ENCODE data around the gene ZHX3. TPM values are rescaled to one million over a fixed set of nuclear protein-coding genes. Genes with fewer than 3 reads are reported as not detected.

ZHX3 gene
- total and polyA plus RNA-seq, 9 of the 15 experiments (the other 6 are each of a cell fraction or from before 2014, with no cell fraction given), result 0.80 to 14.6 (median 4.9) TPM

DNA sequence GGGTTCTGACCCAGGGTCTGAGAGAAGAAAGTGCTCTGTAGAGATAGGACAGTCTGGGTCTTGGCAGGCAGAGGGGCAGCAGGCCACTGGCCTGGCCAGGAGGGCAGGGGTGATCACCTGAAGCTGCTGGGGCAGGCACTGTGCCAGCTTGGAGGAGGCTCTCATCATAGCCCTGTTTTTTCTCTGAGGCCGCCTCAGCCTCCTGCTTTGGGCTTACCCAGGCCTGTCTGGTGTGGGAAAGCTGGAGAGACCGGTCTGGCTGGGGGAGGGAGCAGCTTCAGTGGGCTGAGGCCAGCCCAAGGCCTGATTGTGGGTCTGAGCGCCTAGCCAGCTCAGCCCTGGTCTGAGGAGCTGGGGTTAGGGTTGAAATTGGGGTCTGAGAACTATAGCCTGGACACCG lies 26.9 kb upstream of the ZHX3 start:
- H3K27ac ChIP-seq (ENCODE audit: extremely low read depth, low read depth, low read length), result no peak overlapping the region
- no peak overlapping the region for H3K4me2 ChIP-seq (ENCODE audit: insufficient read depth, low read length)
- no peak for TF ChIP-seq POLR2G (IDR thresholded peaks at IDR 0.05; ENCODE audit: low read depth, low read length)
- TF ChIP-seq, protein P1, sequence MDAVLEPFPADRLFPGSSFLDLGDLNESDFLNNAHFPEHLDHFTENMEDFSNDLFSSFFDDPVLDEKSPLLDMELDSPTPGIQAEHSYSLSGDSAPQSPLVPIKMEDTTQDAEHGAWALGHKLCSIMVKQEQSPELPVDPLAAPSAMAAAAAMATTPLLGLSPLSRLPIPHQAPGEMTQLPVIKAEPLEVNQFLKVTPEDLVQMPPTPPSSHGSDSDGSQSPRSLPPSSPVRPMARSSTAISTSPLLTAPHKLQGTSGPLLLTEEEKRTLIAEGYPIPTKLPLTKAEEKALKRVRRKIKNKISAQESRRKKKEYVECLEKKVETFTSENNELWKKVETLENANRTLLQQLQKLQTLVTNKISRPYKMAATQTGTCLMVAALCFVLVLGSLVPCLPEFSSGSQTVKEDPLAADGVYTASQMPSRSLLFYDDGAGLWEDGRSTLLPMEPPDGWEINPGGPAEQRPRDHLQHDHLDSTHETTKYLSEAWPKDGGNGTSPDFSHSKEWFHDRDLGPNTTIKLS (IDR thresholded peaks at IDR 0.05; ENCODE audit: borderline replicate concordance, low read depth), result no peak
- BruUV-seq (replicated peaks), result no TSS peak
- H4K20me1 ChIP-seq (replicated peaks; ENCODE audit: control insufficient read depth, insufficient read depth, low read length), result no peaks in the 10 kb centered on the region; the same call in 1 of the 2 replicates
- DNase-seq (ENCODE audit: extremely low read depth in 1 of 4, low spot score in 3 of 4) (no peak), ATAC-seq (no peak), FAIRE-seq (no peak)
- peaks cover 8% of the 10 kb centered on the region; the same call in 2 of the 3 replicates for H3K79me2 ChIP-seq (ENCODE audit: control insufficient read depth, insufficient read depth, low read length)
- H3K9ac ChIP-seq (ENCODE audit: insufficient read depth in 1 of 2, low read depth in 2 of 2, low read length in 2 of 2), result peak overlapping the region in 1 of 2 experiments; percentile 53; a peak in 1 of 4 replicates
- peaks cover 0 to 1% of the 10 kb centered on the region in 2 experiments; a peak in 1 of 5 replicates for H3K27me3 ChIP-seq (ENCODE audit: control insufficient read depth in 2 of 2, insufficient read depth in 2 of 2, low read length in 2 of 2)
- peaks cover 7 to 34% of the 10 kb centered on the region in 2 experiments; a peak in 4 of 5 replicates for H3K4me1 ChIP-seq (replicated peaks in 1 of 2; ENCODE audit: control insufficient read depth in 2 of 2, insufficient read depth in 2 of 2, low read length in 2 of 2)
- ChIA-PET POLR2A (interaction anchor here (0.7 kb wide), 1 partner anchor 9 kb away, joined by 3 read pairs; no protein-coding TSS in a partner anchor), CTCF (ENCODE audit: low intra/inter-chr PET ratio) (interaction anchor here (0.7 kb wide), 1 partner anchor 15 kb away, joined by 4 read pairs; no protein-coding TSS in a partner anchor)
- H3K4me3 ChIP-seq, result no peak overlapping the region
- intact Hi-C loops (cut with micrococcal nuclease), result loop anchor here (5.0 to 10.0 kb wide), 3 partner anchors 270 to 393 kb away; partner anchors contain the start of gene CHD6
- no peaks in the 10 kb centered on the region for H3K9me1 ChIP-seq (ENCODE audit: control insufficient read depth, insufficient read depth, low read length)
- in situ Hi-C loops (cut with MboI), result loop anchor here (5.0 kb wide), 2 partner anchors 167 to 372 kb away; no protein-coding TSS in a partner anchor
- no peaks in the 10 kb centered on the region for H3K9me3 ChIP-seq (replicated peaks; ENCODE audit: control insufficient read depth, insufficient read depth, low read depth, low read length)
- H2AFZ ChIP-seq (ENCODE audit: low read depth, low read length), result no peak overlapping the region
- H3K36me3 ChIP-seq (ENCODE audit: control insufficient read depth, insufficient read depth, low read length), result 0 out of 3 replicates have a peak, but pooled peaks cover 2% of the 10 kb centered on the region
- 71% methylated on average over 4 of the region's 4 CpGs for WGBS (ENCODE audit: insufficient coverage, low coverage, missing lambda C conversion rate)
